K562 (cell line): Measurements from ENCODE around the gene SMARCA4. TPM values are rescaled to one million over a fixed set of nuclear protein-coding genes. Genes with fewer than 3 reads are reported as not detected.

ENCODE experiments used
- CAMTA2 ChIP-seq: fragments of 250-450 bp; sonication (Bioruptor Pico); conservative IDR thresholded peaks from 2 replicates; pipeline ENCODE4 v1.5.1; 2022
- ETV1 ChIP-seq: fragments of 450-650 bp; conservative IDR thresholded peaks from 2 replicates; pipeline ENCODE4 v1.6.1; 2016; ENCODE audit warnings: missing genetic modification characterization, control low read depth, low read depth, missing compliant biosample characterization
- FOXA3 ChIP-seq, 2 experiments: fragments of 450-650 bp in 1 of 2; sonication (generic) in 1 of 2; formaldehyde crosslinking; IDR thresholded peaks in 1 of 2; conservative IDR thresholded peaks in 1 of 2; 2 replicates each; pipeline versions ENCODE4 v1.4.0 to v1.8.0; 2020 to 2022; ENCODE audit warnings: mild to moderate bottlenecking in 2 of 2, missing genetic modification reagents in 1 of 2
- GTF2E2 ChIP-seq: fragments of 200-800 bp; sonication (Bioruptor generic); IDR thresholded peaks from 2 replicates; pipeline ENCODE4 v1.6.1; 2016; ENCODE audit warnings: missing genetic modification characterization, missing compliant biosample characterization
- HMG20B ChIP-seq: fragments of 250-450 bp; sonication (Bioruptor Pico); IDR thresholded peaks from 2 replicates; pipeline ENCODE4 v1.5.0; 2021; ENCODE audit warnings: mild to moderate bottlenecking
- HMGN3 ChIP-seq: IDR thresholded peaks from 2 replicates; pipeline ENCODE4 v1.6.1; 2011; ENCODE audit warnings: borderline replicate concordance, low read depth, mild to moderate bottlenecking, mixed read lengths, low read length; ENCODE audit not compliant: insufficient read length; ENCODE audit errors: extremely low read depth
- MAFK ChIP-seq: IDR thresholded peaks from 2 replicates; pipeline ENCODE4 v1.6.1; 2011; ENCODE audit warnings: low read length, improper control_type of control experiment
- MTA3 ChIP-seq: fragments of 450-650 bp; formaldehyde crosslinking; IDR thresholded peaks from 2 replicates; pipeline ENCODE4 v1.6.1; 2017; ENCODE audit warnings: mild to moderate bottlenecking, borderline replicate concordance
- MYNN ChIP-seq, 2 experiments: sonication (generic); formaldehyde crosslinking in 1 of 2; IDR thresholded peaks; 2 replicates each; pipeline versions ENCODE4 v1.5.0 to v1.6.1; 2016 to 2020; ENCODE audit warnings: antibody characterized with exemption in 1 of 2, missing genetic modification reagents in 1 of 2
- NR2C2 ChIP-seq, 2 experiments: fragments of 200-800 bp in 1 of 2; sonication (Bioruptor generic) in 1 of 2; sonication (generic) in 1 of 2; formaldehyde crosslinking in 1 of 2; IDR thresholded peaks; 2 replicates each; pipeline versions ENCODE4 v1.6.1 to v1.8.0; 2016 to 2022; ENCODE audit warnings: mild to moderate bottlenecking in 1 of 2, missing compliant biosample characterization in 1 of 2, missing genetic modification characterization in 1 of 2, missing genetic modification reagents in 1 of 2
- PCBP1 ChIP-seq: fragments of 200-400 bp; formaldehyde crosslinking; IDR thresholded peaks from 2 replicates; pipeline ENCODE4 v1.6.1; 2018; ENCODE audit warnings: mild to moderate bottlenecking, low read depth, low read length; ENCODE audit not compliant: poor library complexity, severe bottlenecking
- WHSC1 ChIP-seq: IDR thresholded peaks from one replicate; pipeline ENCODE4 v1.6.1; 2012; ENCODE audit warnings: low read length, control low read depth, inconsistent platforms
- ZNF232 ChIP-seq: sonication (generic); formaldehyde crosslinking; IDR thresholded peaks from 2 replicates; pipeline ENCODE4 v1.8.0; 2022; ENCODE audit warnings: mild to moderate bottlenecking, missing genetic modification reagents
- polyA plus RNA-seq, 8 experiments: library from polyadenylated mRNA; depleted of rRNA in 4 of 8; stranded (reverse) in 5 of 8; unstranded in 3 of 8; fragments of >200 nt; fragmentation: Nextera tagmentation in 2 of 8; fragmentation: Illumina TruSeq in 1 of 8; extraction: Ambion mirVana in 2 of 8; extraction: Trizol in 1 of 8; gene quantifications; 2 replicates each; pipeline versions ENCODE4 v1.2.1 to v1.2.3, GENCODE V29; 2011 to 2014; ENCODE audit warnings: inconsistent platforms in 1 of 8, missing spikeins in 1 of 8
- total RNA-seq, 7 experiments: library from RNA; depleted of rRNA in 6 of 7; stranded (reverse); fragments of >200 nt in 6 of 7; fragmentation: Illumina TruSeq in 2 of 7; extraction: Trizol in 2 of 7; gene quantifications; 2 replicates each; pipeline versions ENCODE4 v1.2.1 to v1.2.3, GENCODE V29; 2011 to 2021; ENCODE audit warnings: low replicate concordance in 1 of 7
- TF ChIP-seq, protein P1 (sequence below), 2 experiments: fragments of 200-800 bp in 1 of 2; sonication (Bioruptor generic) in 1 of 2; sonication (generic) in 1 of 2; formaldehyde crosslinking in 1 of 2; IDR thresholded peaks in 1 of 2; conservative IDR thresholded peaks in 1 of 2; 2 replicates each; pipeline versions ENCODE4 v1.5.0 to v1.6.1; 2016 to 2020; ENCODE audit warnings: missing compliant biosample characterization in 1 of 2, missing genetic modification characterization in 1 of 2, missing genetic modification reagents in 1 of 2
- TF ChIP-seq, protein P2 (sequence below), 3 experiments: fragments of 200-800 bp in 1 of 3; fragments of 250-450 bp in 1 of 3; fragments of 450-650 bp in 1 of 3; sonication (Bioruptor Pico) in 1 of 3; sonication (Bioruptor generic) in 1 of 3; formaldehyde crosslinking in 1 of 3; IDR thresholded peaks; 2 replicates each; pipeline versions ENCODE4 v1.6.1 to v1.8.0; 2016 to 2022; ENCODE audit warnings: mild to moderate bottlenecking in 2 of 3, missing genetic modification characterization in 2 of 3, missing compliant biosample characterization in 1 of 3, moderate library complexity in 1 of 3
- TF ChIP-seq, protein P3 (sequence below): sonication (generic); formaldehyde crosslinking; IDR thresholded peaks from 2 replicates; pipeline ENCODE4 v1.8.1; 2023; ENCODE audit warnings: mild to moderate bottlenecking, missing genetic modification reagents

The SMARCA4 gene
- total and polyA plus RNA-seq, 9 of the 15 experiments (the other 6 are each of a cell fraction or from before 2014, with no cell fraction given), result 19.3 to 207 (median 52.1) TPM

DNA sequence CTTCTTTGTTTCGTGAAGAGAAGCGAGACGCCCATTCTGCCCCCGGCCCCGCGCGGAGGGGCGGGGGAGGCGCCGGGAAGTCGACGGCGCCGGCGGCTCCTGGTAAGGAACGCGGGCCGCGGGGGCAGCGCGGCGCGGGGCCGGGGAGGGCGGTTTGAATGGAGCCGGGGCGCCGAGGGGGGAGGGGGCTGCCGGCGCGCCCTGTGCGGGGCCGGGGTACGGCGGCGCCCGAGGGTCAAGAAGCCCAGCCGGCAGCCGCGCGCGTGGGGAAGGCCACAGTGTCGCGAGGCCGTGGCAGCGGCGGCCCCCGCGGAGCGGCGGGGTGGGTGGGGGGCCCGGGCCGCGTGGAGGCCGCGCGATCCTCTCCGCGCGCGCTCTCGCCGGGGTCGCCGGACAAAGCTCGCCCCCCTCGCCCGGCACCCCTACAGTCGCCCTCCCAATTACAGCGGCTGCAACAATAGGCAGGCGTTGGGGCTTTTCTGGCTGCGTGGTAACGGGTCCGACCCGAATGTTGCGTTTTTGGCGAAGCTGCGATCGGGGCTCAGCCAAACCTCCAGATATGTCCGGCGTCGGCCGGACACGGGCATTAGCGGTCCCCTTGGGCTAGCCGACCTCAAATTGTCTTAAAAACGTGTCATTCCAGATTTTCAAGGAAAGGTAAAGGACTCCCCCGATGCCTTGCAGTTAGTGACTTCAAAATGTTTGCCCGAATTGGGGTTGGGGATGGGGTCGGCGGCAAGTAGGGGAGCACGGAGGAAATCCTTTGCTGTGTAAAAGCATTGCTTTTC lies 437 bp downstream of the SMARCA4 start (continued):
- TF ChIP-seq, protein P1, sequence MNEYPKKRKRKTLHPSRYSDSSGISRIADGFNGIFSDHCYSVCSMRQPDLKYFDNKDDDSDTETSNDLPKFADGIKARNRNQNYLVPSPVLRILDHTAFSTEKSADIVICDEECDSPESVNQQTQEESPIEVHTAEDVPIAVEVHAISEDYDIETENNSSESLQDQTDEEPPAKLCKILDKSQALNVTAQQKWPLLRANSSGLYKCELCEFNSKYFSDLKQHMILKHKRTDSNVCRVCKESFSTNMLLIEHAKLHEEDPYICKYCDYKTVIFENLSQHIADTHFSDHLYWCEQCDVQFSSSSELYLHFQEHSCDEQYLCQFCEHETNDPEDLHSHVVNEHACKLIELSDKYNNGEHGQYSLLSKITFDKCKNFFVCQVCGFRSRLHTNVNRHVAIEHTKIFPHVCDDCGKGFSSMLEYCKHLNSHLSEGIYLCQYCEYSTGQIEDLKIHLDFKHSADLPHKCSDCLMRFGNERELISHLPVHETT (CRISPR knock-in tag; conservative IDR thresholded peaks at IDR 0.05 in 1 of 2, IDR thresholded peaks at IDR 0.05 in 1 of 2), result peak in 1 of 2 experiments; percentile 85; a peak in 1 of 4 replicates
- TF ChIP-seq ZNF232 (no peak), CAMTA2 (CRISPR knock-in tag) (0 out of 2 replicates have a peak, but pooled peaks have one; percentile 12), NR2C2 (CRISPR knock-in tag; IDR thresholded peaks at IDR 0.05) (no peak), NR2C2 (tag; IDR thresholded peaks at IDR 0.05) (peak; percentile 17; the same call in 1 of the 2 replicates), GTF2E2 (no peak), MTA3 (peak; percentile 62; the same call in 1 of the 2 replicates), PCBP1 (peak; percentile 36), MAFK (no peak), MYNN (IDR thresholded peaks at IDR 0.05) (peak; percentile 35; the same call in 1 of the 2 replicates), MYNN (CRISPR knock-in tag; IDR thresholded peaks at IDR 0.05) (no peak), ETV1 (tag) (0 out of 2 replicates have a peak, but pooled peaks have one; percentile 18), HMGN3 (peak; percentile 1), HMG20B (CRISPR knock-in tag) (no peak), FOXA3 (CRISPR knock-in tag; conservative IDR thresholded peaks at IDR 0.05 in 1 of 2, IDR thresholded peaks at IDR 0.05 in 1 of 2) (no peak), WHSC1 (no peak)
- TF ChIP-seq, protein P2, sequence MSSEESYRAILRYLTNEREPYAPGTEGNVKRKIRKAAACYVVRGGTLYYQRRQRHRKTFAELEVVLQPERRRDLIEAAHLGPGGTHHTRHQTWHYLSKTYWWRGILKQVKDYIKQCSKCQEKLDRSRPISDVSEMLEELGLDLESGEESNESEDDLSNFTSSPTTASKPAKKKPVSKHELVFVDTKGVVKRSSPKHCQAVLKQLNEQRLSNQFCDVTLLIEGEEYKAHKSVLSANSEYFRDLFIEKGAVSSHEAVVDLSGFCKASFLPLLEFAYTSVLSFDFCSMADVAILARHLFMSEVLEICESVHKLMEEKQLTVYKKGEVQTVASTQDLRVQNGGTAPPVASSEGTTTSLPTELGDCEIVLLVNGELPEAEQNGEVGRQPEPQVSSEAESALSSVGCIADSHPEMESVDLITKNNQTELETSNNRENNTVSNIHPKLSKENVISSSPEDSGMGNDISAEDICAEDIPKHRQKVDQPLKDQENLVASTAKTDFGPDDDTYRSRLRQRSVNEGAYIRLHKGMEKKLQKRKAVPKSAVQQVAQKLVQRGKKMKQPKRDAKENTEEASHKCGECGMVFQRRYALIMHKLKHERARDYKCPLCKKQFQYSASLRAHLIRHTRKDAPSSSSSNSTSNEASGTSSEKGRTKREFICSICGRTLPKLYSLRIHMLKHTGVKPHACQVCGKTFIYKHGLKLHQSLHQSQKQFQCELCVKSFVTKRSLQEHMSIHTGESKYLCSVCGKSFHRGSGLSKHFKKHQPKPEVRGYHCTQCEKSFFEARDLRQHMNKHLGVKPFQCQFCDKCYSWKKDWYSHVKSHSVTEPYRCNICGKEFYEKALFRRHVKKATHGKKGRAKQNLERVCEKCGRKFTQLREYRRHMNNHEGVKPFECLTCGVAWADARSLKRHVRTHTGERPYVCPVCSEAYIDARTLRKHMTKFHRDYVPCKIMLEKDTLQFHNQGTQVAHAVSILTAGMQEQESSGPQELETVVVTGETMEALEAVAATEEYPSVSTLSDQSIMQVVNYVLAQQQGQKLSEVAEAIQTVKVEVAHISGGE (CRISPR knock-in tag; IDR thresholded peaks at IDR 0.05), result peak in 1 of 3 experiments; percentile 86; a peak in 2 of 6 replicates
- TF ChIP-seq, protein P3, sequence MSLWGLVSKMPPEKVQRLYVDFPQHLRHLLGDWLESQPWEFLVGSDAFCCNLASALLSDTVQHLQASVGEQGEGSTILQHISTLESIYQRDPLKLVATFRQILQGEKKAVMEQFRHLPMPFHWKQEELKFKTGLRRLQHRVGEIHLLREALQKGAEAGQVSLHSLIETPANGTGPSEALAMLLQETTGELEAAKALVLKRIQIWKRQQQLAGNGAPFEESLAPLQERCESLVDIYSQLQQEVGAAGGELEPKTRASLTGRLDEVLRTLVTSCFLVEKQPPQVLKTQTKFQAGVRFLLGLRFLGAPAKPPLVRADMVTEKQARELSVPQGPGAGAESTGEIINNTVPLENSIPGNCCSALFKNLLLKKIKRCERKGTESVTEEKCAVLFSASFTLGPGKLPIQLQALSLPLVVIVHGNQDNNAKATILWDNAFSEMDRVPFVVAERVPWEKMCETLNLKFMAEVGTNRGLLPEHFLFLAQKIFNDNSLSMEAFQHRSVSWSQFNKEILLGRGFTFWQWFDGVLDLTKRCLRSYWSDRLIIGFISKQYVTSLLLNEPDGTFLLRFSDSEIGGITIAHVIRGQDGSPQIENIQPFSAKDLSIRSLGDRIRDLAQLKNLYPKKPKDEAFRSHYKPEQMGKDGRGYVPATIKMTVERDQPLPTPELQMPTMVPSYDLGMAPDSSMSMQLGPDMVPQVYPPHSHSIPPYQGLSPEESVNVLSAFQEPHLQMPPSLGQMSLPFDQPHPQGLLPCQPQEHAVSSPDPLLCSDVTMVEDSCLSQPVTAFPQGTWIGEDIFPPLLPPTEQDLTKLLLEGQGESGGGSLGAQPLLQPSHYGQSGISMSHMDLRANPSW (CRISPR knock-in tag), result 0 out of 2 replicates have a peak, but pooled peaks have one; percentile 35
